HG03565 (cell line): Measurements from ENCODE around the gene KIAA1210.

ENCODE experiments used
- ATAC-seq: cut with Tn5 transposase; IDR thresholded peaks from one replicate; pipeline ENCODE4 v1.9.1; 2021; ENCODE audit warnings: mild to moderate bottlenecking, moderate library complexity; ENCODE audit not compliant: unreplicated experiment

Gene KIAA1210

DNA sequence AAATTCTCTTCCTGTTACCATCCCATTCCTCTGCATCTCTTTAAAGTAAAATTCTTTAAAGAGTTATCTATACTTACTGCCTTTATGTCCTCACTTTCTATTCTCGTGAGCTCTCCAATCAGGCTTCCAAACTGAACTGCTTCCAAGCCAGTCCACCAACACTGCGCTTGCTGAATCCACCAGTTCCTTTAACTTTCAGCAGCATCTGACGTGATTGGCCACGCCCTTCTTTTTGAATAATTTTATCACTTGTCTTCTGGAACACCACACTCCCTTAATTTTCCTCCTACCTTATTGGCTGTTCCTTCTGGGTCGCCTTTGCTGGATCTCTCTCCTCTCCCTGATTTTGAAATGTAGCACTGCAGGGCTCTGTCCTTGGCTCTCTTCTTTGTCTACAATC, at the start of gene KIAA1210:
KIAA1210 (minus strand) TSS at position 163 of the 400 bp plus-strand sequence. CDS start 4,170 bp downstream, outside the sequence.
- no peak for ATAC-seq

DNA sequence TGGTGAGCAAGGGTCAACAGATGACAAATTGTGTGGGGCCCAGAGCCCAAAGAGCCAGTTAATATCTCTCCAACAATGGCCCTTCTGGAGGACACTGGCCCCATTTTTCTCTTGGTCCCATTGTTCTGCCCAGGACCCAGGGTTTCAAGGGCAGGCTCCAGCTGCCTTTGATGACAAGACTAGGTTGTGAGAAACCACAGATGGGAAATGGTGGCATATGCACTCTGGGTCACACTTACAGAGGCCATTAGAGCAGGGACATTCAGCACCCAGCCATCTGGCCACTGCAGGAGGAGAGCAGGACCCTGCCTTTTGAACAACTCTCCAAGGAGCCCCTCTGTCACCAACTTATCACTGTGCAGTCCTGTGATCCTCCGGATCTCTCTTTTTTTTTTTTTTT, 49.7 kb upstream of the KIAA1210 start:
- no peak for ATAC-seq

DNA sequence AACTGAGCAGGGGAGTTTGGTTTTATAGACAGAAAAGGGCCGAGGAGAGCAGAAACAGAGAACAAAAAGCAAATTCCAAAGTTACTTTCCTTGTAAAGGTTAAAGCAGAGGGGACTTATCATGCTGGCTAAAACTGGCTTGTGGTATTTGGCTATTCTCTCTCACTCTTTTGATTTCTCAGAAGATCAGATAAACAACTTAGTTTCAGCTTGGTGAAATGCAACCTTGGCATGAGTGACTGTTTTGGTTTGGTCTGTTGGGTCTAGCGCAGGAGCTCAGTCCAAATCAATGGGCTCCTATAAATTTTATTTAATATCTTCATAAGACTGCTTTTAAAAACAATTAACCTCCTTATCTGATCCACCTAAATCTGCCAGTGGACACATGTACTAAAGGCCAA, 47.3 kb upstream of the KIAA1210 start:
- ATAC-seq: no peak

DNA sequence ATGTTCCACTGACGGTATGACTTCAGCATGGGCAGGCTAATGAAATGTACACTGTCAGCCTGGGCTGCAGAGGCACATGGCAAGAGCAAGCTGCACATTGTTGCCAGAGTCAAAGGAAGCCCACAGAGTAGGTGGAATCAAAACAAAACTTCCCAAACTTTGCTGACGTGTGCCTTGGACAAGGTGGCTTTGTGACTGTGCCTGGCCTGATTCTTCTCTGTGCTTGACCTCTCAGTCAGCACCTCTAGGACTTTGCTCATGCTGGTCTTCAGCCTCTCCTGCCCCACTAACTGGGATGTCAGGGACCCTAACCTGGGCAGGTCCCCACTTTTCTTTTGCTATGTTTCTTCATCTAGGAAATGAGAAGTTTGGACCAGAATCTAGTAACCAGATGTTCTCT, 40.5 kb upstream of the KIAA1210 start:
- no peak for ATAC-seq

DNA sequence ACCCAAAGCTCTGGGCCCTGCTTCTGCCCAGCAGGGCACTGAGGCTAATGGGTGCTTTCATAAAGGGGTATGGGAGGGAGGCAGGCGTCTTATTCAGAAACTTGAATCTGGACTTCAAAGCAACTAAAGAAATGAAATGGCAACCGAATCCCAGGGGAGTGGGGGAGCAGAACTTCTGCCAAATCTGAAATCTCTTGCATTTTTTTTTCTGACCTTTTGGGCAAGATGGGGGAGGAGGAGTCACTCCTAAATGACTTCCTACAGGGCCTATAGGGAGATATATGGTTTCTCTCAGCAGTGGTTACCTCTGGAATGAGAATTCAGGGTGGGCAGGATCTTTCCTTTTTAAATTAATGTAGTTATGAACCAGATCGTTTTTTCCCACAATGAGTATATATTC, 30.6 kb upstream of the KIAA1210 start:
- no peak for ATAC-seq

DNA sequence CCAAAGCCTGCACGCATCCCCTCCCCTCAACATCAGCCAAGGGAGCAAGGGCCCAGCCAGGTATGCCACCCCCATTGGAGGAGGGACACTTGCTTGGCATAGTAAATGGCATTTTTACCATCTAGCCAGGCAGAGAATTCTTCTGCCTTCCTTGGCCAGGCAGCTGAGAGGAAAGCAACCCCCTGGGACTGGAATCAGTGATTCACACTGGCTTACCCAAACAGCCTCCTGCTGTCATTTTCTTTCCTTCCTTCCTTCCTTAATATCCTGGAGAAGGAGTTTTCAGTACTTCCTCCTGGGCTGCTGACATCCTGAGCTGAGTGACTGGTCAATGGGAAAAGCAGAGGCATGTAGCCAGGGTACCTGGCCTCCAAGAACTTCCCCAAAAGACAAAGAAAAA, 28.6 kb upstream of the KIAA1210 start:
- no peak for ATAC-seq

DNA sequence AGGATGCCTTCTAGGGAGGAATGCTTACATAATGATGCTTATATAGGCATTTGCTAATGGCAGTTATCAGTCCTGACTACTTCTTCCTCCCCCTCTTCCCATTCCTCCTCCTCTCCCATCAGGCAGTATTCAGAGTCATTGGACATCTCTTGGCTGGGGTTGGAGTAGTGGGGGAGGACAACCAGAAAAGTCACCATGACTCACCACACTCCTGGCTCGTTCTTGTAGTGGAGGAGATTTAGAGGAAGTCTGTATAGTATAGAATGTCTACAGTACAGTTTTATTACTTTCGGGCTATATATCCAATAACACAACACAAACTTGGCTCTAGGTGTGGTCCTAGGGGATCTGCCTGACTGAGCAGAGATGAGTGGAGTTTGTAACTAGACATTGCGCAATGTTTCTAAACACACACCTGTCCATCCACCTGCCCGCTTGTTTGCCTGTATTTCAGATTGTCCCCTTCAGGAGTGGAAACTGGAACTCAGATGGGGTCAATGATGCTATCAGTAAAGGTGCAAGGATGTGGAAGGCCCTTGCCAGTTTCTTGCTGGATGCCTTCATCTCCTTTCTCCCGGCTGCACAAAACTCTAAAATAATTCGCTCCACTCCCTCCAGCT, 27.9 kb upstream of the KIAA1210 start:
- ATAC-seq: no peak

DNA sequence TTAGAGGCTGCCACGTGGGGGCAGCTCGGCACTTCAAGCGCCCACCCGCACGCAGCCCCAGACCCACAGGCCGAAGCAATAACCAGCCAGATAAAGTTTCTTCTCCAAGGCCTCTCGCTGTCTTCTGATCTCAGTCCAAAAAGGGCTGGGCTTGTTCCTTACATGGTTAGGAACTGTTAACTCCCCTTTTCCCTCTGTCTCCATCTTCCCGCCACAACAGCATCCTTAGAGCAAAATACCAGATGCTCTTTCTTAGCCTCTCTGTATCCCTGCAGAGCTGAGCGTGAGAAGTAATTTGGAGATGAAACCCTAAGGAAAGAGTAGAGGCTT, 23.4 kb upstream of the KIAA1210 start:
- ATAC-seq: no peak

DNA sequence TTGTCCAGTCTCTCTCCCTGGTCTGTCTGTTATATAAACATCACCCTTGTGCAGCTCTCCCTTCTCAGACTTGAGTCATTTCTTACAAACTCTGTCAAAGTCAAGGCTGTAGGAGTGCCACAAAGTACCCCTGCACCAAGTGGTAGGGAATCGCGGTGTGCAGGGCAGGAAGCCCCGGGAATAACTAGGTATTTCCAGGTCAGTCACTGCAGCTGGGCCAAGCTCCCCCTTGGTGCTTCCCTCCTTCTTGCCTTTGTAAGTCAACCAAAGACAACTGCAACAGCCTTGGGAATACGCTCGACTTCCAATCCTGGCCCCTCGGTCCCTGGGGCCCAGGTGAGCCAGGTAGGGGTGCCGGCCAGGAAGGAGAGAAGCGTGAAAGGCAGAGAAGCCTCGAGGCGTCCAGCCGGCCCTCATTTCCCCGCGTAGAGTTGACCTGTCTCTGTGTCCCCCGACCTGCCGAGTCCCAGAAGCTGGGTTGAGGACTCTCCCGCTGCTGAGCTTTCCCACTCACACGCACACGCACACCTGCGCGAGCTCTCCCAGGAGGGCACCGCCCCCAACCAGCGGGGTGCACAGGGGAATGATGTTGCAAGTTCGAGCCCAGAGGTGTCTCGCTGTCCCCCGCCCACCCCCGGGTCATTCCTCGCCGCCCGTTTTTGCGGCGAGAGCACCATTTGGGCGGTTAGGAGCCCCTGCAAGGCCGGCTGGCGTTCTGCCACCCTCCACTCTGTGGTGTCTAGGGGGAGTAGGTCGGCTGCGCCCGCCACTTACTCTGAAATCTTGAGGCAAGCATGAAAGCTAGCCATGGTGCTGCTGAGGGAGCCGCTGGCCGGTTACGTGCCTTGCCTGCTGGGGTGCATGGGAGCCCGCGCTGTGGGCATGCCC, 22.8 kb upstream of the KIAA1210 start:
- no peak for ATAC-seq

DNA sequence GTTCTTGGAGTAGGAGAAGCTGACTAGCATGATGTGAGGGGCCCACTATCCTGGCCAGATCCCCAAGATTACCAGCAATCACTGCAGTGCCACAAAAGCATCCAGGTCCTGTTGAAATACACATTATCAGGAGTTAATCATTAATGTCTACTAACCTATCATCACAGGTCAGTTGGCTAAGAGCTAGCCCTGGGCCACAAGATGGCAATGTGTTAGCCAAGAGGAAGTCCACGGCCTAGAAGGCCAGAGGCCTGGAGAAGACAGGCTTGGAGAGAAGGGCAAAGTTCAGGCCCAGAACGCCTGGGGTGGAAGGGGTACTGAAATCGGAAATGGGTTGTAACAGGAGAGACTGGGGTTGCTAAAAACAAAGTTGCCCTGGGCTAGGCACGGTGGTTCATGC, 19.9 kb upstream of the KIAA1210 start:
- no peak for ATAC-seq

DNA sequence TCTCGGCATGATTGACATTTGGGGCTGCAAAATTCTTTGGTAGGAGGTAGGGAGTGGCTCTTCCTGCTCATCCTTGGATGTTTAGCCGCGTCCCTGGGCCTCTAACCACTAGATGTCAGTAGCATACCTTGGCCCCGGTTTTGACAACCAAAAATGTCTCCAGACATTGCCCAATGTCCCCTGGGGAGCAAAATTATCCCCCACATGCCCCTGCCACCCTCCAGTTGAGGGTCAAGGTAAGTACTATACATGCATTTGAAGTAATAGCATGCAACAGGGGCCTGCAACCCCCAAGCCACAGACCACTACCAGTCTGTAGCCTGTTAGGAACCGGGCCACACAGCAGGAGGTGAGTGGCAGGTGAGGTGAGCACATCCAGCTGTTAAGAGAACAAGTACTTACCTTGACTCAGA, 17.6 kb upstream of the KIAA1210 start:
- ATAC-seq: no peak

DNA sequence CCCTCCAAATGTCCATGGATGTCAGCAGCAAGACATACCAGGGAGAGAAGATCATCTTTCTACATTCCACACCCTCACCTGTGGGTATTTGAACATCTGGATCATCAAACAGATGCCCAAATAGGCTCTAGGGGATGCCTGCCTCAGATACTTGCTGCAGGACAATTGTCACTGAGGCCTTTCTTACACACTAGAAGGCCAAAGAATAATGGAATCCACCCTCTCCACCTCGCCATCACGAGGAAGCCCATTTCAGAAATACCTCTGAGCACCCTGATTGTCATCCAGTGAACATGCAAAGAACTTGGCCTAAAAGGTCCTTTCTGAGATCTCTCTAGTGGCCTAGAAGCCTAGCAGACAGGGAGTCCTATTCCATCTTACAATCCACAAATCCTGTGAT, 6.9 kb upstream of the KIAA1210 start:
- no peak for ATAC-seq

DNA sequence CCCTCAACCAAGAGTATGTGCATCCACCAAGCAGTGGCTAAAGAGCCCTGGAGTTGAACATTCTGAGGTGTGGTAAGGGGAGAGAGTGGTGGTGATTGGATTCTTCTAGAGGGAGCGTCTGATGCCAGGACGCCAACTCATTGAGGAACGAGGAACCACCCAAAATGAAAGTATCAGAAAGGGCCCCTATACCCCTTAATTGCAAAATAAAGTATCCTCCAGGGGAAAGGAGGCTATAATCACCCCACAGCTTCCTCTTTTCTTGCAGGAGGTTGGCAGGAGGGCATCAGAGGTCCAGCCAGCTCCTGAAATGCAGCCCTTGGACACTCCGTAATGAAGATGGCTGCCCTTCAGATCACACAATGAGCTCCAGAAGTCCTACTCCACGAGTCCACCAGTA, 5.3 kb upstream of the KIAA1210 start:
- no peak for ATAC-seq

DNA sequence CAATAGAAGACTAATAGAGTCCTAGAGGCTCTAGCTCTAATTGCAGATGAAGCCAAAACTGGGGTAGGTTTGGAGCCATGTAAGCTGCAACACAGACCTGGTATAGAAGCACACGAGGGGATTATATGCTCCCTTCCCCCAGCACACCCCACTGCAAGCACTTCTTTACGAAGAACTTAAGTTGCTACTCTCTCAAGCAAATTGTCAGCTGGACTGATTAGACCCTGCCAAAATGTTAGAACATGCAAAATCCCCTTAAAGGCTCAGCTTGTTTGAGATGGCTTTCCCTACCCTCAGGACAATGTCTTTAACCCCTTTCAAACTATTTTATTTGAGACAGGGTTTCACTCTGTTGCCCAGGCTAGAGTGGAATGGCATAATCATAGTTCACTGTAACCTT, 4.7 kb upstream of the KIAA1210 start:
- ATAC-seq: no peak

DNA sequence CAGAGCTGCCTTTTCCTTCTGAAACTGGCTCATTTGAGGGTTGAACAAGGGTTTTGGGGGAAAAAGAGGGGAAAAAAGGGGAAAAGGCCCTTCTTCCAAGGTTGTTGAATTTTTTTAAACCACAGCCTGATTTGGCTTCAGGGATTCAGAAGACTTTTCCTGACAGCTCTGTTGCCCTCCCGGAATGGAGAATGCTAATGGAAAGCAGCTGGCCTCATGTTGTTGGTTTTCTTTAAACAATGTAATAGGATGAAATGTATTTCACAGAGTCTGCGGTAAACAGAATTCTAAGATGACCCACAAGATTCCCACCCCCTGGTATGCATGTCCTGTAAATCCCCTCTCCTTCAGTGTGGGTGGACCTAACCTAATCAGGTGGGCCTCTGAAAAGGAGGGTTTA, 3.3 kb upstream of the KIAA1210 start:
- no peak for ATAC-seq

DNA sequence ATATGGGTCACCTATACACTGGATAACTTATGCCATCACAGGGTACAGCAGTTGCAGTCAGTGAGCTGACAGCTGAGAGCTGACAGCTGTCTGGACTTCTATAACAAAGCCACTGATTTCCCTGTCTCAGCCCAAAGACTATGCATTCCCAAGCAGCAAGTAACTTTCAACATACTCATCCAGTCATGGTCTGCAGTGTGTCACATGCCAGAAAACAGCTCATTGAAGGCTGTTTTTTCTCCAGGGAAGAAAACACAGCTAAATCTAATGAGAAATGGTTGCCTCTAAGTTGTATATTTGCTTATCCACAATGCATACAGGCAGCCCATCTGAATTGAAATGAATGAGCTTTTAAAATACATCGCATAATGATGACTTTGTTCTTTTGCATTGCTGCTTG, 6.3 kb downstream of the KIAA1210 start:
- no peak for ATAC-seq

DNA sequence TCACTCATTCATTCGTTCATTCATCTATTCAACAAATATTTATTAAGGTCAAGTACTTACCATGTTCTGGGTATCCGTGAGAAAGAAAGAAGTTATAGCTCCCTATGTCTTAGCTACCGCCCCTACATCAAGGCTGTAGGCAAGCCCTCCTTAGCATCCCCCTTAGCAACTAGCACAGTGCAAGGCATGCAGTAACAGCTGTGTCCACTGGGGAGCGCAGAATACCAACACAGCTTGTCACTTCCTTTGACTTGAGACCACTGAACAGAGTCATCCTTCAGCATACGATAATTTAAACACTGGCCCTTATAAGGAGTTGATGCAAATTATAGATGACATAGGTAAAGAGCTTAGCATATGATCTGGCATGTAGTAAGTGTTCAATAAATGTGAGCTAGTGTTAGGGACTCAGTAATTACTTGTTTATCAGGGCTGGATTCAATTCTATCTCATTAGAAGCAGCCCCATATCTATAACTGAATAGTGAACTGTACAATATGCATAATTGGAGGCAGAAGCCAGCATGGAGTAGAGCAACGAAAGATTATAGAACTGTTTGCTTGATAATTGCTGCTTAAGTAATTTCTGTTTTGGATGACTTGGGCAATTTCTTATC, 8.7 kb downstream of the KIAA1210 start:
- no peak for ATAC-seq

DNA sequence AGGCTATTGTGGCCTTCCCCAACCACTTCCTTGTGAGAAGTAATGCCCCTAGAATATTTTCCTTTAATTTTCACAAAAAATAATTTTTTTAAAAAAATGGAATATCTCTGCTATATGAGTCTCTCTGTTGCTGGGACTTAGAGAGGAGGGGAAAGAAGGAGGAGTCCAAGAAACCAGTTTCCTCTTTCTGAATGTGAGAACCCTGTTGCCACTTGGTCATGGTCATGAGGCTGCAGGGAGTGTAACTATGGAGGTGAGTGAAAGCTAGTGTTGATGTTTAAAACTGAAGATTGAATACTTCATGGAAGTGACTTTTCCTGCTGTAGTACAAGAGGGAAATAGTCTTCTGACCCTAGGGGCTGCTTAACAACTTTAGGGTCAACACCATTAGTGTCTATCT, 20.4 kb downstream of the KIAA1210 start:
- ATAC-seq: no peak

DNA sequence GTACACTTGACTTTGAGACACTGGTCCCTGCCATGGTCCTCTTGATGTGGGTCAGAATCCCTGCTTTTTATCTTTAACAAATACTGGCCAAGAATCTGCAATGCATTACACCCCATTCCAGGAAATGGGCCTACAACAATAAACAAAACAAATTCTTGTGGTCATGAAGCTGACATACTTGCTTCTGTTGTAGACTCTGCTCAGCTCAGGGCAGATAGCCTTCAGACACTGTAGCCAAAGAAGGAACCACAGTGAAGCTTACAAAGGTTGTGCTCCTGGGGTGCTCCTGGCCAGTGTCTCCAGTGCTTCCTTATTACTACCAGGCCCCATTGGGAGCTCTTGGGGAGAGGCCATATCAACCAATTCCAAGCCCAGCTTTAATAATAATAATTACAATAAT, 21.8 kb downstream of the KIAA1210 start:
- no peak for ATAC-seq

DNA sequence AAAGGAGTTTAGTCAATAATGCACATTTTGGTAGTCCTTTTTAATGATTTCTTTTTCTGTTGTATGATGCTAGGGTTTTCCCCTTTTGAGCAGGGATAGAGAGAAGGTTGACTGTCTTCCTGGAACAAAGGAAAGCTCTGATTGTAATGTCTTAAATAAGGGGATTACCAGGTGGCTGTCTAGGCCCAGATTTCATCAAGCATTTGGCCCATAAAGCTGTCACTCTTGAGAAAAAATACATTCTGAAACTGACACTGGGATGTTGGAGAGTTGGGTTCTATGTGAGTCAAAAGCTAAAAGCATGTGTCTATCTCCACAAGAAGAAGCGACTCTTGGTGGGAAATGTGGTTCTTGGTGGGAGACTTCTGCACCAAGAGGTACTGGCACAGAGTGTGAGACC, 26.4 kb downstream of the KIAA1210 start:
- ATAC-seq: no peak

DNA sequence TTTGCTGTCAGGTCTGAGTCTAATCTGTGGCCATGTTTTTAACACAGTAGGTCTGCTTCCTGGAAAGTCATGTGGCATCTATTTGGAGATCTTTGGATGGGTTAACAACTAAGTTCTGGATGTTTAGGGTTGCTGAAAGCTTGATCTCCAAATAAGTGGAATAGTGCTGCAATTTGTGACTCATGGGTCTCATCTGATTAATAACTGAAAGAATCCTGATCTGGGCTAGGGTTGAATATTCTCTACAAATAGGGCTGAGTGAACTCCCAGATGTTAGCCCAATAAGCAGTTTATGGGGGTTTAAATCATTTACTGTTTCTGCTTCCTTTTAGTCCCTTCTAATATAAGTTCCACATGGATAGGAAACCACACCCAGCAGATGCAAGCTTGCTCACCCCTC, 31.7 kb downstream of the KIAA1210 start:
- ATAC-seq: no peak

DNA sequence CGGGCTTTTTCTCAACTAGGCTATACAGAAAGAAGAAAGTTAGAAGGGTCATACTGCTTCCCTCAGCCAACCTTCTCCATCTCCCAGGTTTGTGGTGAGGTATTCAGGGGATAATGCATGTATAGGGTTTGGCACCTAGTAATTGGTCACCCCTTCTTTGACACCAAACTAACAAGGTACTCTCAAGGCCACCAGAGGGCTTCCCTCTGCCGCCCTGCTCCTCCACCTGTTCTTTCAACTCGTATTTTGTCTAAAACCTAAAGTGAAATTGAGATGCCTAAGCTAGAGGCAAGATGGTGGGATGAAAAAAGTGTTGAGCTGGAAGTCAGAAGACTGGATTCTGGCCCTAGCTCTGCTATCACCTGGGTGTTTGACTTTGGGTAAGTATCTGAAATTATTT, 32.8 kb downstream of the KIAA1210 start:
- no peak for ATAC-seq
